H9 (cell line): Measurements from ENCODE around the gene KIR3DL2. TPM values are rescaled to one million over a fixed set of nuclear protein-coding genes. Genes with fewer than 3 reads are reported as not detected.
"Not testable (repeated sequence)": the region's sequence is repeated elsewhere in the genome, so short reads cannot be mapped to it uniquely, and the experiment has no call there.

Source experiments
- DNase-seq: peaks from one replicate; pipeline ENCODE4 v3.0.0-alpha.2; 2017
- H2AFZ ChIP-seq: one replicate; pipeline ENCODE4 v1.6.1; 2013; ENCODE audit warnings: mild to moderate bottlenecking, low read length, control low read depth, moderate library complexity
- H2AK5ac ChIP-seq: 2 replicates; pipeline ENCODE4 v1.6.1; 2013; ENCODE audit warnings: low read length, control low read depth, mixed read lengths; ENCODE audit not compliant: insufficient read length
- H2BK120ac ChIP-seq: one replicate; pipeline ENCODE4 v1.6.1; 2013; ENCODE audit warnings: low read depth, mild to moderate bottlenecking, low read length, control low read depth, inconsistent platforms; ENCODE audit not compliant: poor library complexity, severe bottlenecking
- H2BK12ac ChIP-seq: 2 replicates; pipeline ENCODE4 v1.6.1; 2013; ENCODE audit warnings: low read length, control low read depth, mixed read lengths, low read depth; ENCODE audit not compliant: insufficient read length
- H2BK15ac ChIP-seq: 2 replicates; pipeline ENCODE4 v1.6.1; 2013; ENCODE audit warnings: low read depth, low read length, control low read depth
- H2BK20ac ChIP-seq: one replicate; pipeline ENCODE4 v1.6.1; 2013; ENCODE audit warnings: low read depth, mild to moderate bottlenecking, low read length, control low read depth, inconsistent platforms; ENCODE audit not compliant: poor library complexity, severe bottlenecking
- H2BK5ac ChIP-seq: 2 replicates; pipeline ENCODE4 v1.6.1; 2013; ENCODE audit warnings: low read length, control low read depth, mixed read lengths; ENCODE audit not compliant: insufficient read length
- H3K14ac ChIP-seq: 2 replicates; pipeline ENCODE4 v1.6.1; 2013; ENCODE audit warnings: low read length, control low read depth; ENCODE audit not compliant: insufficient read depth
- H3K18ac ChIP-seq: 2 replicates; pipeline ENCODE4 v1.6.1; 2013; ENCODE audit warnings: low read depth, mild to moderate bottlenecking, mixed read lengths, low read length, control low read depth; ENCODE audit not compliant: insufficient read length
- H3K23ac ChIP-seq: 2 replicates; pipeline ENCODE4 v1.6.1; 2013; ENCODE audit warnings: low read length, control low read depth, mixed read lengths, low read depth; ENCODE audit not compliant: insufficient read length
- H3K23me2 ChIP-seq: 2 replicates; pipeline ENCODE4 v1.6.1; 2013; ENCODE audit warnings: low read depth, mild to moderate bottlenecking, mixed read lengths, low read length, control low read depth; ENCODE audit not compliant: insufficient read length, poor library complexity, severe bottlenecking
- H3K27ac ChIP-seq: 2 replicates; pipeline ENCODE4 v1.5.1; 2013; ENCODE audit warnings: low read length, control low read depth, mixed read lengths, low read depth; ENCODE audit not compliant: insufficient read length
- H3K27me3 ChIP-seq: 2 replicates; pipeline ENCODE4 v1.6.1; 2013; ENCODE audit warnings: low read length, control low read depth, inconsistent platforms; ENCODE audit not compliant: insufficient read depth
- H3K4ac ChIP-seq: 2 replicates; pipeline ENCODE4 v1.6.1; 2013; ENCODE audit warnings: low read depth, mild to moderate bottlenecking, control low read depth, inconsistent platforms, low read length, moderate library complexity
- H3K4me1 ChIP-seq: 2 replicates; pipeline ENCODE4 v1.6.1; 2013; ENCODE audit warnings: low read length, control low read depth, inconsistent platforms; ENCODE audit not compliant: insufficient read depth
- H3K4me2 ChIP-seq: 2 replicates; pipeline ENCODE4 v1.6.1; 2013; ENCODE audit warnings: low read length, control low read depth, mixed read lengths; ENCODE audit not compliant: insufficient read length, insufficient read depth
- H3K56ac ChIP-seq: 2 replicates; pipeline ENCODE4 v1.6.1; 2013; ENCODE audit warnings: low read depth, mild to moderate bottlenecking, mixed read lengths, low read length, control low read depth; ENCODE audit not compliant: insufficient read length
- H3K79me1 ChIP-seq: 2 replicates; pipeline ENCODE4 v1.6.1; 2013; ENCODE audit warnings: low read depth, mild to moderate bottlenecking, moderate library complexity, low read length, control low read depth, inconsistent platforms; ENCODE audit not compliant: insufficient read depth, poor library complexity, severe bottlenecking
- H3K79me2 ChIP-seq: 2 replicates; pipeline ENCODE4 v1.6.1; 2013; ENCODE audit warnings: low read length, control low read depth, inconsistent platforms; ENCODE audit not compliant: insufficient read depth
- H3K9ac ChIP-seq: 2 replicates; pipeline ENCODE4 v1.6.1; 2013; ENCODE audit warnings: low read length, control low read depth, mixed read lengths; ENCODE audit not compliant: insufficient read length; ENCODE audit errors: extremely low read depth
- H3K9me3 ChIP-seq: one replicate; pipeline ENCODE4 v1.6.1; 2013; ENCODE audit warnings: low read depth, low read length, inconsistent platforms; ENCODE audit not compliant: control insufficient read depth
- H3T11ph ChIP-seq: one replicate; pipeline ENCODE4 v1.6.1; 2013; ENCODE audit warnings: mild to moderate bottlenecking, low read length, control low read depth, inconsistent platforms
- H4K20me1 ChIP-seq: one replicate; pipeline ENCODE4 v1.6.1; 2013; ENCODE audit not compliant: control insufficient read depth, insufficient read length, insufficient read depth
- H4K5ac ChIP-seq: 2 replicates; pipeline ENCODE4 v1.6.1; 2013; ENCODE audit warnings: low read depth, mild to moderate bottlenecking, mixed read lengths, low read length, control low read depth; ENCODE audit not compliant: insufficient read length
- H4K8ac ChIP-seq: replicated peaks from 2 replicates; pipeline ENCODE4 v1.6.1; 2013; ENCODE audit warnings: low read length, control low read depth, mixed read lengths, low read depth; ENCODE audit not compliant: insufficient read length
- H4K91ac ChIP-seq: 2 replicates; pipeline ENCODE4 v1.6.1; 2013; ENCODE audit warnings: low read depth, mild to moderate bottlenecking, moderate library complexity, mixed read lengths, low read length, control low read depth; ENCODE audit not compliant: insufficient read length
- H3K27ac Mint-ChIP-seq, 3 experiments: 2 replicates in 2 of 3; 3 replicates in 1 of 3; pipeline ENCODE4 v1.8.0; 2020 to 2021; ENCODE audit warnings: mixed read lengths in 3 of 3, mild to moderate bottlenecking in 1 of 3, moderate library complexity in 1 of 3
- H3K27me3 Mint-ChIP-seq: 2 replicates; pipeline ENCODE4 v1.8.0; 2021; ENCODE audit warnings: low read depth, mild to moderate bottlenecking, moderate library complexity, mixed read lengths
- H3K36me3 Mint-ChIP-seq, 3 experiments: 2 replicates in 2 of 3; 3 replicates in 1 of 3; pipeline ENCODE4 v1.8.0; 2020 to 2021; ENCODE audit warnings: low read depth in 3 of 3, mixed read lengths in 3 of 3; ENCODE audit not compliant: insufficient read depth in 1 of 3
- H3K4me1 Mint-ChIP-seq, 2 experiments: 2 replicates each; pipeline ENCODE4 v1.8.0; 2020; ENCODE audit warnings: mixed read lengths in 2 of 2
- H3K4me3 Mint-ChIP-seq, 2 experiments: 2 replicates in 1 of 2; 3 replicates in 1 of 2; pipeline ENCODE4 v1.8.0; 2020 to 2021; ENCODE audit warnings: mild to moderate bottlenecking in 2 of 2, mixed read lengths in 2 of 2, moderate library complexity in 1 of 2
- H3K9me3 Mint-ChIP-seq, 2 experiments: 2 replicates in 1 of 2; 3 replicates in 1 of 2; pipeline ENCODE4 v1.8.0; 2020; ENCODE audit warnings: mild to moderate bottlenecking in 2 of 2, mixed read lengths in 2 of 2, moderate library complexity in 1 of 2
- WGBS: extraction: QIAGEN DNeasy Blood & Tissue Kit; methylation state at CpG from one replicate; pipeline ENCODE4 v1.1.7; 2013; ENCODE audit warnings: missing lambda C conversion rate, low lambda C conversion rate, mixed read lengths; ENCODE audit not compliant: insufficient read length; ENCODE audit errors: extremely low coverage; 5-methylcytosine and 5-hydroxymethylcytosine counted together
- long read RNA-seq: library from polyadenylated mRNA; unstranded; transcript quantifications from one replicate; pipeline ENCODE4 v2.0.0, GENCODE V29; 2020
- total RNA-seq: library from RNA; stranded (reverse); gene quantifications from 2 replicates; pipeline ENCODE4 v1.2.1, GENCODE V29; 2021

Gene KIR3DL2
- total RNA-seq: not detected in 2 replicates
- long read RNA-seq: 0 reads

DNA sequence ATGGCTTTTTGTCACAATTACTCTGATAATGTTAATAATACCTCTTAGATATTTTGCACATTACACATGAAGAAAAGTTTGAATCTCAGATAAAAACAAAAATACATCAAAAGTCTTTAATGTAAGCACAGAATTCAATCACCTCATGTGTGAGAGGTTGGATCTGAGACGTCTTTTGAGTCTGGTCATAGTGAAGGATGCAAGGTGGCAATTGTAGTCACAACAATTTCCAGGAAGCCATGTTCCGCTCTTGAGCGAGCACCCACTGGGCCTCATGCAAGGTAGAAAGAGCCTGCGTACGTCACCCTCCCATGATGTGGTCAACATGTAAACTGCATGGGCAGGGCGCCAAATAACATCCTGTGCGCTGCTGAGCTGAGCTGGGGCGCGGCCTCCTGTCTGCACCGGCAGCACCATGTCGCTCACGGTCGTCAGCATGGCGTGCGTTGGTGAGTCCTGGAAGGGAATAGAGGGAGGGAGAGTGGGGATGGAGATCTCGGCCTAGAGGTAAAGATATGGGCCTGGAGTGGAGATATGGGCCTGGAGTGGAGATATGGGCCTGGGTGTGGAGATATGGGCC, at the start of gene KIR3DL2:
KIR3DL2 (plus strand) TSS at position 383 of the 580 bp plus-strand sequence; CDS start at position 416, 33 bp downstream.
- not testable (repeated sequence) for H3K4me1 ChIP-seq, H3K27ac ChIP-seq, H3K23me2 ChIP-seq, H3K4me1 Mint-ChIP-seq, H4K20me1 ChIP-seq, H3K56ac ChIP-seq, H2AK5ac ChIP-seq, H2AFZ ChIP-seq, H3K27me3 ChIP-seq, H2BK15ac ChIP-seq, H3T11ph ChIP-seq, DNase-seq, H4K91ac ChIP-seq, H3K4ac ChIP-seq, H2BK5ac ChIP-seq, H3K27ac Mint-ChIP-seq, H2BK20ac ChIP-seq, H3K79me2 ChIP-seq, H3K18ac ChIP-seq, H3K14ac ChIP-seq, H3K79me1 ChIP-seq, H4K8ac ChIP-seq, H3K4me3 Mint-ChIP-seq, H2BK12ac ChIP-seq, H4K5ac ChIP-seq, H2BK120ac ChIP-seq, H3K9ac ChIP-seq, H3K4me2 ChIP-seq, H3K23ac ChIP-seq
- peaks cover 17% of the 10 kb centered on the region for H3K27me3 Mint-ChIP-seq
- peaks cover 92 to 93% of the 10 kb centered on the region in 2 experiments for H3K9me3 Mint-ChIP-seq
- peaks cover 11 to 54% (median 14%) of the 10 kb centered on the region in 3 experiments; a peak in 6 of 7 replicates for H3K36me3 Mint-ChIP-seq
- no CpG with 5 or more reads among the region's 16 CpGs for WGBS
- peaks cover 63% of the 10 kb centered on the region for H3K9me3 ChIP-seq
